ENCODE measurements around the gene WDPCP. TPM values are rescaled to one million over a fixed set of nuclear protein-coding genes. Genes with fewer than 3 reads are reported as not detected.

The WDPCP gene
- polyA plus RNA-seq, 1 of the 3 experiments (the other 2 are of a cell fraction), result 3.1 TPM

- TF ChIP-seq USF2 (IDR thresholded peaks at IDR 0.05; ENCODE audit: borderline replicate concordance, low read depth, low read length), result no peak
- no peak for TF ChIP-seq FOSL2 (IDR thresholded peaks at IDR 0.05; ENCODE audit: borderline replicate concordance, low read depth)
- no peak for TF ChIP-seq ELF1 (IDR thresholded peaks at IDR 0.05)
- TF ChIP-seq NFIC (IDR thresholded peaks at IDR 0.05; ENCODE audit: borderline replicate concordance), result no peak
- no peak for TF ChIP-seq RXRA (IDR thresholded peaks at IDR 0.05; ENCODE audit: borderline replicate concordance, low read depth)
- TF ChIP-seq, protein P1, sequence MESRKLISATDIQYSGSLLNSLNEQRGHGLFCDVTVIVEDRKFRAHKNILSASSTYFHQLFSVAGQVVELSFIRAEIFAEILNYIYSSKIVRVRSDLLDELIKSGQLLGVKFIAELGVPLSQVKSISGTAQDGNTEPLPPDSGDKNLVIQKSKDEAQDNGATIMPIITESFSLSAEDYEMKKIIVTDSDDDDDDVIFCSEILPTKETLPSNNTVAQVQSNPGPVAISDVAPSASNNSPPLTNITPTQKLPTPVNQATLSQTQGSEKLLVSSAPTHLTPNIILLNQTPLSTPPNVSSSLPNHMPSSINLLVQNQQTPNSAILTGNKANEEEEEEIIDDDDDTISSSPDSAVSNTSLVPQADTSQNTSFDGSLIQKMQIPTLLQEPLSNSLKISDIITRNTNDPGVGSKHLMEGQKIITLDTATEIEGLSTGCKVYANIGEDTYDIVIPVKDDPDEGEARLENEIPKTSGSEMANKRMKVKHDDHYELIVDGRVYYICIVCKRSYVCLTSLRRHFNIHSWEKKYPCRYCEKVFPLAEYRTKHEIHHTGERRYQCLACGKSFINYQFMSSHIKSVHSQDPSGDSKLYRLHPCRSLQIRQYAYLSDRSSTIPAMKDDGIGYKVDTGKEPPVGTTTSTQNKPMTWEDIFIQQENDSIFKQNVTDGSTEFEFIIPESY (IDR thresholded peaks at IDR 0.05; ENCODE audit: borderline replicate concordance, low read depth), result no peak
Observed at GRCh38 chr2:63422556-63422955, 165.7 kb downstream of the WDPCP start (continued).

DNA sequence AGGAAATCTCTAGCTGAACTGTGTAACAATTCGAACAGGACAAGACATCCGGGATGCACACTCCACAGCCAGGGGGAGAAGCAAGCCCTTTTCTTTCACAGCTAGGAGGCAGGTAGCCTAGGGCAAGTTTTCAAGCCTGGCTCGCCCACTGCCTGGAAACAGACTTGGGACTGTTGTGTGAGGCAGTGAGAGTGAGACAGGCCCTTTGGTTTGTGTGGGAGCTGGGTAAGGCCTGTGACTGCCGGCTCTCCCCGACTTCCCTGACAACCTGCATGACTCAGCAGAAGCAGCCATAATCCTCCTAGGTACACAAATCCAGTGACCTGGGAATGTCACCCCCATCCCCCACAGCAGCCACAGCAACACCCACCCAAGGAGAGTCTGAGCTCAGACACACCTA is 179.7 kb downstream of the WDPCP start:
- no peaks in the 10 kb centered on the region for H3K79me2 ChIP-seq (ENCODE audit: insufficient read depth)
- H3K9me3 ChIP-seq, result no peaks in the 10 kb centered on the region
- no peaks in the 10 kb centered on the region for H3K36me3 ChIP-seq (replicated peaks in 1 of 2; ENCODE audit: control insufficient read depth in 1 of 2, insufficient read depth in 2 of 2, low read length in 1 of 2)
- no peak overlapping the region for H3K27ac ChIP-seq (ENCODE audit: low read depth in 2 of 2, low read length in 1 of 2)
- 90% methylated on average over 3 of the region's 5 CpGs for WGBS (ENCODE audit: low lambda C conversion rate)
- no peaks in the 10 kb centered on the region for H3K27me3 ChIP-seq (ENCODE audit: insufficient read depth)
- no peak overlapping the region for H3K4me2 ChIP-seq
- no peak for DNase-seq
- ChIA-PET POLR2A (no interaction called here), CTCF (no interaction called here)
- H2AFZ ChIP-seq (ENCODE audit: low read depth), result no peak overlapping the region
- H3K9ac ChIP-seq, result no peak overlapping the region
- H3F3A ChIP-seq (replicated peaks; ENCODE audit: insufficient read depth), result no peaks in the 10 kb centered on the region
- no peaks in the 10 kb centered on the region for H3K9me2 ChIP-seq
- H3K4me1 ChIP-seq (ENCODE audit: control insufficient read depth in 1 of 2, insufficient read depth in 2 of 2, low read depth in 1 of 2, low read length in 1 of 2), result no peaks in the 10 kb centered on the region
- H4K20me1 ChIP-seq (ENCODE audit: insufficient read depth), result no peaks in the 10 kb centered on the region
- no peak overlapping the region for H3K4me3 ChIP-seq (ENCODE audit: low read depth in 2 of 2, low read length in 1 of 2)
- TF ChIP-seq MEF2A (IDR thresholded peaks at IDR 0.05; ENCODE audit: borderline replicate concordance, low read depth), result no peak
- no peak for TF ChIP-seq CHD2 (IDR thresholded peaks at IDR 0.05; ENCODE audit: low read length, partially characterized antibody)
- no peak for TF ChIP-seq RAD21 (IDR thresholded peaks at IDR 0.05; ENCODE audit: low read length)
- TF ChIP-seq EZH2phosphoT487 (IDR thresholded peaks at IDR 0.05; ENCODE audit: borderline replicate concordance, low read depth), result no peak
- TF ChIP-seq FOXJ3 (CRISPR knock-in tag; IDR thresholded peaks at IDR 0.05), result no peak
- no peak for TF ChIP-seq SIN3A (IDR thresholded peaks at IDR 0.05; ENCODE audit: borderline replicate concordance, low read depth, low read length)
- no peak for TF ChIP-seq NRF1 (IDR thresholded peaks at IDR 0.05; ENCODE audit: low read depth, low read length)
- no peak for TF ChIP-seq NFIC (IDR thresholded peaks at IDR 0.05; ENCODE audit: borderline replicate concordance)
- TF ChIP-seq, protein P2, sequence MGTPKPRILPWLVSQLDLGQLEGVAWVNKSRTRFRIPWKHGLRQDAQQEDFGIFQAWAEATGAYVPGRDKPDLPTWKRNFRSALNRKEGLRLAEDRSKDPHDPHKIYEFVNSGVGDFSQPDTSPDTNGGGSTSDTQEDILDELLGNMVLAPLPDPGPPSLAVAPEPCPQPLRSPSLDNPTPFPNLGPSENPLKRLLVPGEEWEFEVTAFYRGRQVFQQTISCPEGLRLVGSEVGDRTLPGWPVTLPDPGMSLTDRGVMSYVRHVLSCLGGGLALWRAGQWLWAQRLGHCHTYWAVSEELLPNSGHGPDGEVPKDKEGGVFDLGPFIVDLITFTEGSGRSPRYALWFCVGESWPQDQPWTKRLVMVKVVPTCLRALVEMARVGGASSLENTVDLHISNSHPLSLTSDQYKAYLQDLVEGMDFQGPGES (IDR thresholded peaks at IDR 0.05; ENCODE audit: low read depth, low read length), result no peak
- TF ChIP-seq GABPA (IDR thresholded peaks at IDR 0.05; ENCODE audit: low read depth), result no peak
- TF ChIP-seq TEAD4 (IDR thresholded peaks at IDR 0.05; ENCODE audit: borderline replicate concordance, insufficient read depth), result no peak
- no peak for TF ChIP-seq CTCF (IDR thresholded peaks at IDR 0.05)
- no peak for TF ChIP-seq ELF1 (IDR thresholded peaks at IDR 0.05)
- no peak for TF ChIP-seq RFX5 (IDR thresholded peaks at IDR 0.05; ENCODE audit: low read length)
- no peak for TF ChIP-seq REST (IDR thresholded peaks at IDR 0.05; ENCODE audit: low read depth, low read length)
- TF ChIP-seq, protein P3, sequence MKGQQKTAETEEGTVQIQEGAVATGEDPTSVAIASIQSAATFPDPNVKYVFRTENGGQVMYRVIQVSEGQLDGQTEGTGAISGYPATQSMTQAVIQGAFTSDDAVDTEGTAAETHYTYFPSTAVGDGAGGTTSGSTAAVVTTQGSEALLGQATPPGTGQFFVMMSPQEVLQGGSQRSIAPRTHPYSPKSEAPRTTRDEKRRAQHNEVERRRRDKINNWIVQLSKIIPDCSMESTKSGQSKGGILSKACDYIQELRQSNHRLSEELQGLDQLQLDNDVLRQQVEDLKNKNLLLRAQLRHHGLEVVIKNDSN (IDR thresholded peaks at IDR 0.05; ENCODE audit: borderline replicate concordance, low read depth), result no peak
- TF ChIP-seq USF2 (IDR thresholded peaks at IDR 0.05; ENCODE audit: borderline replicate concordance, low read depth, low read length), result no peak
